Psoas muscle (tissue), 8 donors: ENCODE results near the gene CNKSR1. TPM values are rescaled to one million over a fixed set of nuclear protein-coding genes. Genes with fewer than 3 reads are reported as not detected.

Experiments used
- ATAC-seq, 4 donors: fragments of 200-7000 bp; cut with Tn5 transposase; one replicate each; pipeline ENCODE4 v1.9.1; 2020; ENCODE audit warnings: moderate library complexity in 3 of 4, mild to moderate bottlenecking in 2 of 4
- DNase-seq, 2 donors: peaks; one replicate each; pipeline ENCODE4 v3.0.0-alpha.2; 2020
- H3K27ac ChIP-seq: fragments of 200-600 bp; one replicate; pipeline ENCODE4 v1.8.0; 2022
- H3K27me3 ChIP-seq, 3 donors: fragments of 200-600 bp in 1 of 3; one replicate each; pipeline versions ENCODE4 v1.6.1 to v1.8.0; 2013 to 2022; ENCODE audit warnings: low read length in 2 of 3, mild to moderate bottlenecking in 2 of 3, moderate library complexity in 1 of 3; ENCODE audit not compliant: insufficient read depth in 3 of 3
- H3K36me3 ChIP-seq, 2 donors: fragments of 200-600 bp in 1 of 2; one replicate each; pipeline versions ENCODE4 v1.6.1 to v1.8.0; 2013 to 2022; ENCODE audit warnings: low read depth in 1 of 2, mild to moderate bottlenecking in 1 of 2, moderate library complexity in 1 of 2; ENCODE audit not compliant: insufficient read depth in 1 of 2
- H3K4me1 ChIP-seq: fragments of 200-600 bp; one replicate; pipeline ENCODE4 v1.8.0; 2022
- H3K4me3 ChIP-seq: fragments of 200-600 bp; one replicate; pipeline ENCODE4 v1.8.0; 2022; ENCODE audit warnings: mild to moderate bottlenecking
- H3K9me3 ChIP-seq: fragments of 200-600 bp; one replicate; pipeline ENCODE4 v1.8.0; 2022
- WGBS, 3 donors: extraction: QIAGEN DNeasy Blood & Tissue Kit; methylation state at CpG; one replicate each; pipeline versions ENCODE4 v1.1.6 to v1.1.7; 2013; 5-methylcytosine and 5-hydroxymethylcytosine counted together
- intact Hi-C, 2 donors: fragments of 100-400 bp; cut with DNase I; formaldehyde crosslinking; loops; one replicate each; pipeline versions ENCODE4 v1.11.0 to v1.14.2; 2022
- polyA plus RNA-seq, 3 donors: library from polyadenylated mRNA; stranded (reverse); fragments of 200-250 nt; gene quantifications; one replicate each; pipeline ENCODE4 v1.2.3, GENCODE V29; 2013
- total RNA-seq, 4 donors: library from RNA; stranded (reverse); fragmentation: NEBNext Ultra II Directional in 2 of 4; extraction: Animal tissue kit (Norgen Biotek cat#: 25700) in 2 of 4; gene quantifications; one replicate each; pipeline versions ENCODE4 v1.2.1 to v1.2.4, GENCODE V29; 2021 to 2023
- TF ChIP-seq, protein P1 (sequence below): fragments of 200-600 bp; IDR thresholded peaks from one replicate; pipeline ENCODE4 v1.8.0; 2022; ENCODE audit warnings: antibody characterized with exemption
- donor health status: healthy with polysubstance abuse.
- donor health status: DM: no; HTN: no; CAD: no; lungs with moderate emphysema.
- donor health status: Bipolar disorder and iron deficiency.
- donor health status: healthy.
- donor health status: DM: yes; HTN: yes; CAD: no.
- donor health status: DM: no; HTN: no; CAD: no.
- donor health status: DM: no; HTN: no; CAD: no.
- donor health status: DM: yes; HTN: yes; CAD: no.

Gene CNKSR1
- total and polyA plus RNA-seq, 7 donors, result 11.0 to 90.4 (median 54.8) TPM

DNA sequence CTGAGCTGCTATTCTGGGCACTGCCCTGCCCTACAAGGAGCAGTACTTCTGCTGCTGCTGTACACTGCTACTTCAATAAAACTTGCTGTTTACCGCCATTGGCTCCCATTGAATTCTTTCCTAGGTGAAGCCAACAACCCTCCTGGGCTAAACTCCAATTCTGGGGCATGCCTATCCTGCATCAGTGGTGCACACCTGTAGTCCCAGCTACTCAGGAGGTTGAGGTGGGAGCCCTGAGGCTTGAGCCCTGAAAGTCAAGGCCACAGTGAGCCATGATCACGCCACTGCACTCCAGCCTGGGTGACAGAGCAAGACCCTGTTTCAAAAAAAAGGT, 44.5 kb upstream of the CNKSR1 start:
- H3K36me3 ChIP-seq, result no peaks in the 10 kb centered on the region
- WGBS, 3 donors, result 97 to 99% (median 98%) methylated on average over 2 of the region's 2 CpGs
- DNase-seq, result no peak
- ATAC-seq, result no peak
- no peak overlapping the region for H3K4me3 ChIP-seq
- no peaks in the 10 kb centered on the region for H3K9me3 ChIP-seq
- H3K27me3 ChIP-seq, result no peaks in the 10 kb centered on the region
- no peak overlapping the region for H3K27ac ChIP-seq
- intact Hi-C loops, result no loop called here
- peaks cover 7% of the 10 kb centered on the region for H3K4me1 ChIP-seq
- TF ChIP-seq, protein P1, sequence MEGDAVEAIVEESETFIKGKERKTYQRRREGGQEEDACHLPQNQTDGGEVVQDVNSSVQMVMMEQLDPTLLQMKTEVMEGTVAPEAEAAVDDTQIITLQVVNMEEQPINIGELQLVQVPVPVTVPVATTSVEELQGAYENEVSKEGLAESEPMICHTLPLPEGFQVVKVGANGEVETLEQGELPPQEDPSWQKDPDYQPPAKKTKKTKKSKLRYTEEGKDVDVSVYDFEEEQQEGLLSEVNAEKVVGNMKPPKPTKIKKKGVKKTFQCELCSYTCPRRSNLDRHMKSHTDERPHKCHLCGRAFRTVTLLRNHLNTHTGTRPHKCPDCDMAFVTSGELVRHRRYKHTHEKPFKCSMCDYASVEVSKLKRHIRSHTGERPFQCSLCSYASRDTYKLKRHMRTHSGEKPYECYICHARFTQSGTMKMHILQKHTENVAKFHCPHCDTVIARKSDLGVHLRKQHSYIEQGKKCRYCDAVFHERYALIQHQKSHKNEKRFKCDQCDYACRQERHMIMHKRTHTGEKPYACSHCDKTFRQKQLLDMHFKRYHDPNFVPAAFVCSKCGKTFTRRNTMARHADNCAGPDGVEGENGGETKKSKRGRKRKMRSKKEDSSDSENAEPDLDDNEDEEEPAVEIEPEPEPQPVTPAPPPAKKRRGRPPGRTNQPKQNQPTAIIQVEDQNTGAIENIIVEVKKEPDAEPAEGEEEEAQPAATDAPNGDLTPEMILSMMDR, result no peak

DNA sequence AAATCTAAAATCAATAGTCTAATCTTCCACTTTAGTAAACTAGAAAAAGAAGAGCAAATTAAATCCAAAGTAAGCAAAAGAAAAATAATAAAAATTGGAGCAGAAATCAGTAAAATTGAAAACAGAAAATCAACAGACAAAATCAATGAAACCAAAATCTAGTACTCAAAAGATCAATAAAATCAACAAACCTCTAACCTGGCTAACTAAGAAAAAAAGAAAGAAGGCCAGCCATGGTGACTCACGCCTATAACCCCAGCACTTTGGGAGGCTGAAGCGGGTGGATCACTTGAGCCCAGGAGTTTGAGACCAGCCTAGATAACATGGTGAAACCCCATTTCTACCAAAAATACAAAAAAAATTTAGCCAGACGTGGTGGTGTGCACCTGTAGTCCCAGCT, 42.8 kb upstream of the CNKSR1 start:
- Histone ChIP-seq H3K27me3 (no peaks in the 10 kb centered on the region), H3K27ac (no peak overlapping the region), H3K9me3 (no peaks in the 10 kb centered on the region), H3K36me3 (no peaks in the 10 kb centered on the region), H3K4me3 (no peak overlapping the region), H3K4me1 (no peaks in the 10 kb centered on the region)
- TF ChIP-seq, protein P1, result no peak
- WGBS, 3 donors, result 93 to 98% (median 93%) methylated on average over 3 of the region's 3 CpGs
- no peak for ATAC-seq
- DNase-seq, result no peak
- intact Hi-C loops, result no loop called here

DNA sequence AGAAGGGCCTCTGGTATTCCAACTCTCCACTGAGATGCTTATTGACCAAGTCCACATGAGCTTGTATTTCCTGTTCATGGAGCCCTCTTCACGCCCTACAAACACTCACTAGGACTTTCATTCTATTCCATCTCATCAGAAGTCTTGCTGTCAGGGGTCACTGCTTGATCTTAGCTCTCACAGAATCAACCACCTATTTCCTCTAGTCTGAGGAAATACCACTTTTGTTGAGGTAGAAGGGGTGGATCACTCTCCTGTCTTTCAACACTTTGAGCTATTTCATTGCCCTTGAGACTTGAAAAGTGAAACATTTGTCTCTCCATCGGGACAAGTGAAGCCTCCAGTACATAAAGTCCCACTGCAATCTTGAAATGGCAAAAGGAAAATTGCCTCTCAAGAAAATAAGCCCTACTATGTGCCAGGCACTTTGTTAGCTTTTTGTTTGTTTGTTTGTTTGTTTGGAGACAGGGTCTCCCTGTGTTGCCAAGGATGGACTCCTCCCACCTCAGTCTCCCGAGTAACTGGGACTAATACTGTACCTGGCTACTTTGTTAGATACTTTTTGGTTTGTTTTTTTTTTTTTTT, 38.2 kb upstream of the CNKSR1 start:
- intact Hi-C loops, result no loop called here
- Histone ChIP-seq H3K4me1 (no peaks in the 10 kb centered on the region), H3K36me3 (no peaks in the 10 kb centered on the region), H3K9me3 (no peaks in the 10 kb centered on the region), H3K27ac (no peak overlapping the region), H3K27me3 (no peaks in the 10 kb centered on the region), H3K4me3 (no peak overlapping the region)
- DNase-seq, result no peak
- ATAC-seq, result no peak
- TF ChIP-seq, protein P1, result no peak
- 56 to 66% (median 58%) methylated on average over 3 of the region's 3 CpGs for WGBS, 3 donors

DNA sequence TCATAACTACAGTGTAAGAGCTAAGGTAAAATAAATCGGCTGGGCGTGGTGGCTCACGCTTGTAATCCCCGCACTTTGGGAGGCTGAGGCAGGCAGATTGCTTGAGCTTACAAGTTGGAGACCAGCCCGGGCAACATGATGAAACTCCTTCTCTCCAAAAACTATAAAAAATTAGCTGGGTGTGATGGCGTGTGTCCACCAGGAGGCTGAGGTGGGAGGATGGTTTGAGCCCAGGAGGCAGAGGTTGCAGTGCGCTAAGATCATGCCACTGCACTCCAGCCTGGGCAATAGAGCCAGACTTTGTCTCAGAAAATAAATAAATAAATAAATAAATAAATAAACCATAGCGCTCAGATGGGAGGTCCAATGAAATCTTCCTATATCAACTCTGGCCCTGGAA, 35.1 kb upstream of the CNKSR1 start:
- 84 to 89% (median 84%) methylated on average over 8 of the region's 8 CpGs for whole genome bisulfite sequencing, 3 donors
- no peaks in the 10 kb centered on the region for H3K4me1 ChIP-seq
- DNase-seq (no peak), ATAC-seq (no peak)
- H3K27ac ChIP-seq, result no peak overlapping the region
- H3K27me3 ChIP-seq, result no peaks in the 10 kb centered on the region
- H3K4me3 ChIP-seq, result no peak overlapping the region
- H3K36me3 ChIP-seq, result no peaks in the 10 kb centered on the region
- no peaks in the 10 kb centered on the region for H3K9me3 ChIP-seq
- TF ChIP-seq, protein P1, result no peak
- intact Hi-C loops, result no loop called here
